Measurements from ENCODE around the gene CFDP1. TPM values are rescaled to one million over a fixed set of nuclear protein-coding genes. Genes with fewer than 3 reads are reported as not detected.

The CFDP1 gene
- polyA plus RNA-seq, 1 donor (not counting 4 experiments of a cell fraction or from before 2014, with no cell fraction given) = 42.1 TPM

DNA sequence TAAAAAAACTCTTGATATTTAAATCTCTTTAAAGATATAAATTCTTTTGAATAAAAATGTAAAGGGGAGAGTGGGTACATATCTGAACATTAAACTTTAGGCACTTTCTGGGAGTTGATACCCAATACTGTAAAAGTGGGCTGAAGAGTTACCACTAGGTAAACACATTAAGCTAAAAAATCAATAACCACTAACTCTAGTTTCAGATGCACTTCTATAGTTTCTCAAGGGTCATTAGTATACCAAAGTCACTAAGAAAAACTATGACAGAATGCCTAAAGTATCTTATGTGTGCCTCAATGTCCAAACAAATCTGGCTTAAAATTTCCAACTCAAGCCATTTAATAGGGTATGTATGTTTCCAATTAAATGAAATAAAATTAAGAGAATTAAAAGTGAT lies 13.1 kb upstream of the CFDP1 start:
- H3K4me2 ChIP-seq (ENCODE audit: control insufficient read depth, extremely low read depth, insufficient read depth, low read depth, low read length) = no peak overlapping the region
- FAIRE-seq (no peak), DNase-seq (ENCODE audit: low read depth, low spot score) (no peak)
- H3K79me2 ChIP-seq (ENCODE audit: control insufficient read depth, insufficient read depth, low read length) = peaks cover 9% of the 10 kb centered on the region
- no peaks in the 10 kb centered on the region for H3K9me1 ChIP-seq (ENCODE audit: control insufficient read depth, extremely low read depth, insufficient read depth, low read length)
- H3K36me3 ChIP-seq (ENCODE audit: control insufficient read depth in 2 of 2, extremely low read depth in 1 of 2, insufficient read depth in 2 of 2, low read length in 2 of 2) = peaks cover 0 to 9% of the 10 kb centered on the region in 2 experiments
- dilution Hi-C loops (cut with MboI; ENCODE audit: extremely low pct_ligation_motif_present, low sequenced_read_pairs) = no loop called here
- H3K9me3 ChIP-seq (ENCODE audit: control insufficient read depth, low read depth, low read length) = no peaks in the 10 kb centered on the region
- no peak overlapping the region for H2AFZ ChIP-seq (ENCODE audit: control insufficient read depth, low read length)
- H3K27ac ChIP-seq (ENCODE audit: control insufficient read depth, insufficient read depth, low read length) = no peak overlapping the region
- TF ChIP-seq EZH2 (IDR thresholded peaks at IDR 0.05; ENCODE audit: low read length) (no peak), CTCF (optimal IDR thresholded peaks at IDR 0.05 in 1 of 3, IDR thresholded peaks at IDR 0.05 in 1 of 3, conservative IDR thresholded peaks at IDR 0.05 in 1 of 3; ENCODE audit: extremely low read depth in 1 of 3, insufficient read depth in 2 of 3, low read length in 3 of 3) (no peak)
- no peaks in the 10 kb centered on the region for H4K20me1 ChIP-seq (ENCODE audit: control insufficient read depth, extremely low read depth, insufficient read depth, low read length)
- no peak overlapping the region for H3K9ac ChIP-seq (ENCODE audit: control insufficient read depth, extremely low read depth, insufficient read depth, low read length)
- H3K4me1 ChIP-seq (ENCODE audit: control insufficient read depth, extremely low read depth, insufficient read depth, low read length) = no peaks in the 10 kb centered on the region
- H3K4me3 ChIP-seq (ENCODE audit: control insufficient read depth in 2 of 3, extremely low read depth in 1 of 3, insufficient read depth in 2 of 3, low read depth in 1 of 3, low read length in 3 of 3) = no peak overlapping the region
- no peaks in the 10 kb centered on the region for H3K27me3 ChIP-seq (ENCODE audit: control insufficient read depth, extremely low read depth, insufficient read depth, low read length)

- DNase-seq (ENCODE audit: low read depth, low spot score) = no peak
- no peak for TF ChIP-seq CTCF (optimal IDR thresholded peaks at IDR 0.05 in 1 of 3, IDR thresholded peaks at IDR 0.05 in 1 of 3, conservative IDR thresholded peaks at IDR 0.05 in 1 of 3; ENCODE audit: extremely low read depth in 1 of 3, insufficient read depth in 2 of 3, low read length in 3 of 3)
- Histone ChIP-seq H3K4me2 (ENCODE audit: control insufficient read depth, extremely low read depth, insufficient read depth, low read depth, low read length) (no peak overlapping the region), H3K79me2 (ENCODE audit: control insufficient read depth, insufficient read depth, low read length) (peaks cover 3% of the 10 kb centered on the region), H3K9me1 (ENCODE audit: control insufficient read depth, extremely low read depth, insufficient read depth, low read length) (no peaks in the 10 kb centered on the region), H3K36me3 (ENCODE audit: control insufficient read depth in 2 of 2, extremely low read depth in 1 of 2, insufficient read depth in 2 of 2, low read length in 2 of 2) (peaks cover 0 to 5% of the 10 kb centered on the region in 2 experiments), H2AFZ (ENCODE audit: control insufficient read depth, low read length) (no peak overlapping the region), H3K4me3 (ENCODE audit: control insufficient read depth in 2 of 3, extremely low read depth in 1 of 3, insufficient read depth in 2 of 3, low read depth in 1 of 3, low read length in 3 of 3) (no peak overlapping the region), H3K27me3 (ENCODE audit: control insufficient read depth, extremely low read depth, insufficient read depth, low read length) (no peaks in the 10 kb centered on the region), H3K27ac (ENCODE audit: control insufficient read depth, insufficient read depth, low read length) (no peak overlapping the region), H3K4me1 (ENCODE audit: control insufficient read depth, extremely low read depth, insufficient read depth, low read length) (no peaks in the 10 kb centered on the region), H3K9me3 (ENCODE audit: control insufficient read depth, low read depth, low read length) (no peaks in the 10 kb centered on the region), H4K20me1 (ENCODE audit: control insufficient read depth, extremely low read depth, insufficient read depth, low read length) (no peaks in the 10 kb centered on the region), H3K9ac (ENCODE audit: control insufficient read depth, extremely low read depth, insufficient read depth, low read length) (no peak overlapping the region)
- dilution Hi-C loops (cut with MboI; ENCODE audit: extremely low pct_ligation_motif_present, low sequenced_read_pairs) = no loop called here
- FAIRE-seq = no peak
Measured at GRCh38 chr16:75445298-75445697, 12.0 kb upstream of the CFDP1 start.

Data from keratinocyte (primary cell).